K562 (cell line): ENCODE results near the gene PNKD. TPM values are rescaled to one million over a fixed set of nuclear protein-coding genes. Genes with fewer than 3 reads are reported as not detected.

Source experiments
- CCNT2 ChIP-seq: IDR thresholded peaks from 2 replicates; pipeline ENCODE4 v1.6.1; 2011; ENCODE audit warnings: borderline replicate concordance, low read depth, mild to moderate bottlenecking, moderate library complexity, mixed read lengths, low read length; ENCODE audit not compliant: insufficient read length; ENCODE audit errors: extremely low read depth
- CREB3 ChIP-seq: fragments of 450-650 bp; conservative IDR thresholded peaks from 2 replicates; pipeline ENCODE4 v1.6.1; 2016; ENCODE audit warnings: missing genetic modification characterization, low read depth, mild to moderate bottlenecking, missing compliant biosample characterization, moderate library complexity
- HES1 ChIP-seq: fragments of 450-650 bp; IDR thresholded peaks from 2 replicates; pipeline ENCODE4 v1.6.1; 2016; ENCODE audit warnings: low read depth, mild to moderate bottlenecking, moderate library complexity
- ID3 ChIP-seq, 2 experiments: fragments of 250-450 bp in 1 of 2; fragments of 450-650 bp in 1 of 2; sonication (Bioruptor Pico) in 1 of 2; IDR thresholded peaks; 2 replicates each; pipeline versions ENCODE4 v1.6.1 to v1.8.0; 2016 to 2021; ENCODE audit warnings: mild to moderate bottlenecking in 2 of 2, moderate library complexity in 2 of 2, missing compliant biosample characterization in 1 of 2, missing genetic modification characterization in 1 of 2
- KLF13 ChIP-seq: fragments of 450-650 bp; IDR thresholded peaks from 2 replicates; pipeline ENCODE4 v1.6.1; 2016; ENCODE audit warnings: missing genetic modification characterization, low read depth, mild to moderate bottlenecking, missing compliant biosample characterization, moderate library complexity, borderline replicate concordance
- MAZ ChIP-seq, 2 experiments: fragments of 450-650 bp in 1 of 2; sonication (generic) in 1 of 2; formaldehyde crosslinking; IDR thresholded peaks in 1 of 2; conservative IDR thresholded peaks in 1 of 2; 2 replicates each; pipeline versions ENCODE4 v1.4.0 to v1.5.0; 2020; ENCODE audit warnings: mild to moderate bottlenecking in 1 of 2, missing genetic modification reagents in 1 of 2
- NR2C2 ChIP-seq, 2 experiments: fragments of 200-800 bp in 1 of 2; sonication (Bioruptor generic) in 1 of 2; sonication (generic) in 1 of 2; formaldehyde crosslinking in 1 of 2; IDR thresholded peaks; 2 replicates each; pipeline versions ENCODE4 v1.6.1 to v1.8.0; 2016 to 2022; ENCODE audit warnings: mild to moderate bottlenecking in 1 of 2, missing compliant biosample characterization in 1 of 2, missing genetic modification characterization in 1 of 2, missing genetic modification reagents in 1 of 2
- RBM15 ChIP-seq: fragments of 200-400 bp; formaldehyde crosslinking; IDR thresholded peaks from 2 replicates; pipeline ENCODE4 v1.6.1; 2018; ENCODE audit warnings: mild to moderate bottlenecking, low read length, moderate library complexity; ENCODE audit not compliant: insufficient read depth
- RCOR1 ChIP-seq, 2 experiments: IDR thresholded peaks; 2 replicates each; pipeline ENCODE4 v1.6.1; 2012; ENCODE audit warnings: low read depth in 2 of 2, low read length in 2 of 2, borderline replicate concordance in 1 of 2, improper control_type of control experiment in 1 of 2
- SMC3 ChIP-seq: conservative IDR thresholded peaks from 2 replicates; pipeline ENCODE4 v1.6.1; 2011; ENCODE audit warnings: low read depth, low read length, improper control_type of control experiment; ENCODE audit not compliant: insufficient read depth
- YY1 ChIP-seq, 3 experiments: IDR thresholded peaks; 2 replicates each; pipeline ENCODE4 v1.6.1; 2011; ENCODE audit warnings: low read length in 2 of 3, mild to moderate bottlenecking in 2 of 3, moderate library complexity in 2 of 3, borderline replicate concordance in 1 of 3, control low read depth in 1 of 3, low read depth in 1 of 3; ENCODE audit not compliant: insufficient read depth in 3 of 3, insufficient replicate concordance in 2 of 3, control insufficient read depth in 1 of 3, insufficient read length in 1 of 3; ENCODE audit errors: extremely low read depth in 1 of 3
- ZNF280B ChIP-seq: fragments of 250-450 bp; sonication (Bioruptor Pico); IDR thresholded peaks from 2 replicates; pipeline ENCODE4 v1.5.1; 2021; ENCODE audit warnings: mild to moderate bottlenecking
- ZNF408 ChIP-seq: fragments of 250-450 bp; sonication (Bioruptor Pico); IDR thresholded peaks from 2 replicates; pipeline ENCODE4 v1.4.0; 2020; ENCODE audit warnings: low read depth, mild to moderate bottlenecking, moderate library complexity
- ZNF436 ChIP-seq: fragments of 250-450, 450-650 bp; sonication (Bioruptor Pico); formaldehyde crosslinking; IDR thresholded peaks from 2 replicates; pipeline ENCODE4 v1.7.0; 2020; ENCODE audit warnings: mild to moderate bottlenecking
- ZNF511 ChIP-seq: sonication (generic); formaldehyde crosslinking; IDR thresholded peaks from 2 replicates; pipeline ENCODE4 v1.8.0; 2022; ENCODE audit warnings: mild to moderate bottlenecking, missing genetic modification reagents
- ZNF551 ChIP-seq: fragments of 250-450 bp; sonication (Bioruptor Pico); IDR thresholded peaks from 2 replicates; pipeline ENCODE4 v1.5.0; 2021; ENCODE audit warnings: mild to moderate bottlenecking, moderate library complexity
- ZNF644 ChIP-seq: fragments of 200-800 bp; sonication (Bioruptor generic); IDR thresholded peaks from 2 replicates; pipeline ENCODE4 v1.6.1; 2016; ENCODE audit warnings: low read depth, missing genetic modification characterization, missing compliant biosample characterization
- polyA plus RNA-seq, 8 experiments: library from polyadenylated mRNA; depleted of rRNA in 4 of 8; stranded (reverse) in 5 of 8; unstranded in 3 of 8; fragments of >200 nt; fragmentation: Nextera tagmentation in 2 of 8; fragmentation: Illumina TruSeq in 1 of 8; extraction: Ambion mirVana in 2 of 8; extraction: Trizol in 1 of 8; gene quantifications; 2 replicates each; pipeline versions ENCODE4 v1.2.1 to v1.2.3, GENCODE V29; 2011 to 2014; ENCODE audit warnings: inconsistent platforms in 1 of 8, missing spikeins in 1 of 8
- total RNA-seq, 7 experiments: library from RNA; depleted of rRNA in 6 of 7; stranded (reverse); fragments of >200 nt in 6 of 7; fragmentation: Illumina TruSeq in 2 of 7; extraction: Trizol in 2 of 7; gene quantifications; 2 replicates each; pipeline versions ENCODE4 v1.2.1 to v1.2.3, GENCODE V29; 2011 to 2021; ENCODE audit warnings: low replicate concordance in 1 of 7

Gene PNKD
- total and polyA plus RNA-seq, 9 of the 15 experiments (the other 6 are each of a cell fraction or from before 2014, with no cell fraction given): 26.0 to 105 (median 60.1) TPM

- peak in 1 of 2 experiments; percentile 66; a peak in 1 of 4 replicates for TF ChIP-seq RCOR1 (IDR thresholded peaks at IDR 0.05; ENCODE audit: borderline replicate concordance in 1 of 2, low read depth in 2 of 2, low read length in 2 of 2)
- no peak for TF ChIP-seq NR2C2 (CRISPR knock-in tag; IDR thresholded peaks at IDR 0.05)
- no peak for TF ChIP-seq NR2C2 (tag; IDR thresholded peaks at IDR 0.05)
- peak; percentile 85 for TF ChIP-seq CCNT2
- no peak for TF ChIP-seq ZNF436 (CRISPR knock-in tag)
- no peak for TF ChIP-seq CREB3
- peak in 1 of 3 experiments; percentile 64 for TF ChIP-seq YY1 (IDR thresholded peaks at IDR 0.05; ENCODE audit: borderline replicate concordance in 1 of 3, control insufficient read depth in 1 of 3, extremely low read depth in 1 of 3, insufficient read depth in 3 of 3, insufficient read length in 1 of 3, insufficient replicate concordance in 2 of 3, low read depth in 1 of 3, low read length in 2 of 3)
- TF ChIP-seq ZNF511 (CRISPR knock-in tag): no peak
- TF ChIP-seq KLF13: no peak
- TF ChIP-seq SMC3: 0 out of 2 replicates have a peak, but pooled peaks have one; percentile 25
- TF ChIP-seq RBM15: no peak
- TF ChIP-seq ZNF551 (CRISPR knock-in tag): no peak
- no peak for TF ChIP-seq ID3 (CRISPR knock-in tag; IDR thresholded peaks at IDR 0.05)
- peak; percentile 47; the same call in 1 of the 2 replicates for TF ChIP-seq ID3 (tag; IDR thresholded peaks at IDR 0.05)
- TF ChIP-seq ZNF408: no peak
- TF ChIP-seq HES1: no peak
- no peak for TF ChIP-seq ZNF280B
- no peak for TF ChIP-seq ZNF644 (tag)
- peak; percentile 44 to 70; a peak in 2 of 4 replicates for TF ChIP-seq MAZ (CRISPR knock-in tag; conservative IDR thresholded peaks at IDR 0.05 in 1 of 2, IDR thresholded peaks at IDR 0.05 in 1 of 2)
These were observed 22.0 kb downstream of the PNKD start, which contains the start of gene TMBIM1 (continued) for GRCh38 chr2:218292048-218293014.
